HCT116 (cell line): ENCODE data around the gene KIF18A.

Source experiments
- CEBPB ChIP-seq: IDR thresholded peaks from 2 replicates; pipeline ENCODE4 v1.6.1; 2012; ENCODE audit warnings: low read depth
- CTCF ChIP-seq, 3 experiments: fragments of 200-600 bp in 1 of 3; sonication (generic) in 1 of 3; IDR thresholded peaks in 2 of 3; conservative IDR thresholded peaks in 1 of 3; 2 replicates each; pipeline ENCODE4 v1.5.1; 2012 to 2017; ENCODE audit warnings: low read depth in 2 of 3, low read length in 2 of 3, antibody characterized with exemption in 1 of 3, borderline replicate concordance in 1 of 3, control low read depth in 1 of 3, mild to moderate bottlenecking in 1 of 3, mixed read lengths in 1 of 3, mixed run types in 1 of 3, moderate library complexity in 1 of 3; ENCODE audit not compliant: insufficient read depth in 1 of 3
- EGR1 ChIP-seq: IDR thresholded peaks from 2 replicates; pipeline ENCODE4 v1.6.1; 2012; ENCODE audit warnings: low read depth
- ELF1 ChIP-seq: IDR thresholded peaks from 2 replicates; pipeline ENCODE4 v1.6.1; 2012; ENCODE audit warnings: low read depth, borderline replicate concordance
- EZH2 ChIP-seq: fragments of 200-600 bp; sonication (generic); IDR thresholded peaks from 2 replicates; pipeline ENCODE4 v1.6.1; 2017; ENCODE audit warnings: antibody characterized with exemption, mixed run types
- MAX ChIP-seq: IDR thresholded peaks from 2 replicates; pipeline ENCODE4 v1.6.1; 2012
- POLR2A ChIP-seq: IDR thresholded peaks from 2 replicates; pipeline ENCODE4 v1.7.0; 2011; ENCODE audit warnings: borderline replicate concordance; ENCODE audit not compliant: insufficient read depth, insufficient read length; ENCODE audit errors: extremely low read depth
- POLR2AphosphoS5 ChIP-seq: IDR thresholded peaks from 2 replicates; pipeline ENCODE4 v1.6.1; 2011; ENCODE audit warnings: mild to moderate bottlenecking, low read depth, low read length, moderate library complexity
- RAD21 ChIP-seq: IDR thresholded peaks from 2 replicates; pipeline ENCODE4 v1.6.1; 2012; ENCODE audit warnings: low read depth, mild to moderate bottlenecking
- SP1 ChIP-seq: IDR thresholded peaks from 2 replicates; pipeline ENCODE4 v1.6.1; 2012; ENCODE audit warnings: low read depth
- YY1 ChIP-seq: IDR thresholded peaks from 2 replicates; pipeline ENCODE4 v1.6.1; 2011; ENCODE audit warnings: low read length, low read depth, moderate library complexity, mild to moderate bottlenecking; ENCODE audit not compliant: insufficient replicate concordance; ENCODE audit errors: extremely low read depth
- ZBTB33 ChIP-seq: IDR thresholded peaks from 2 replicates; pipeline ENCODE4 v1.6.1; 2011; ENCODE audit warnings: mild to moderate bottlenecking, low read length, moderate library complexity; ENCODE audit not compliant: insufficient replicate concordance; ENCODE audit errors: extremely low read depth
- ZFX ChIP-seq: fragments of 450-650 bp; IDR thresholded peaks from 2 replicates; pipeline ENCODE4 v1.6.1; 2017
- TF ChIP-seq, protein P1 (sequence below): IDR thresholded peaks from 2 replicates; pipeline ENCODE4 v1.6.1; 2012; ENCODE audit warnings: low read depth

GRCh38 chr11:28153586-28153985 is 45.6 kb upstream of the KIF18A start:
- no peak for TF ChIP-seq ZBTB33
- TF ChIP-seq RAD21, result no peak
- no peak for TF ChIP-seq ELF1
- no peak for TF ChIP-seq EZH2
- TF ChIP-seq CTCF (IDR thresholded peaks at IDR 0.05 in 2 of 3, conservative IDR thresholded peaks at IDR 0.05 in 1 of 3; ENCODE audit: borderline replicate concordance in 1 of 3, insufficient read depth in 1 of 3, low read depth in 2 of 3, low read length in 2 of 3), result no peak
- no peak for TF ChIP-seq EGR1
- TF ChIP-seq POLR2AphosphoS5, result no peak
- TF ChIP-seq YY1, result no peak
- no peak for TF ChIP-seq POLR2A
- TF ChIP-seq SP1, result no peak
- no peak for TF ChIP-seq CEBPB
- no peak for TF ChIP-seq ZFX
- TF ChIP-seq MAX, result no peak
- TF ChIP-seq, protein P1, sequence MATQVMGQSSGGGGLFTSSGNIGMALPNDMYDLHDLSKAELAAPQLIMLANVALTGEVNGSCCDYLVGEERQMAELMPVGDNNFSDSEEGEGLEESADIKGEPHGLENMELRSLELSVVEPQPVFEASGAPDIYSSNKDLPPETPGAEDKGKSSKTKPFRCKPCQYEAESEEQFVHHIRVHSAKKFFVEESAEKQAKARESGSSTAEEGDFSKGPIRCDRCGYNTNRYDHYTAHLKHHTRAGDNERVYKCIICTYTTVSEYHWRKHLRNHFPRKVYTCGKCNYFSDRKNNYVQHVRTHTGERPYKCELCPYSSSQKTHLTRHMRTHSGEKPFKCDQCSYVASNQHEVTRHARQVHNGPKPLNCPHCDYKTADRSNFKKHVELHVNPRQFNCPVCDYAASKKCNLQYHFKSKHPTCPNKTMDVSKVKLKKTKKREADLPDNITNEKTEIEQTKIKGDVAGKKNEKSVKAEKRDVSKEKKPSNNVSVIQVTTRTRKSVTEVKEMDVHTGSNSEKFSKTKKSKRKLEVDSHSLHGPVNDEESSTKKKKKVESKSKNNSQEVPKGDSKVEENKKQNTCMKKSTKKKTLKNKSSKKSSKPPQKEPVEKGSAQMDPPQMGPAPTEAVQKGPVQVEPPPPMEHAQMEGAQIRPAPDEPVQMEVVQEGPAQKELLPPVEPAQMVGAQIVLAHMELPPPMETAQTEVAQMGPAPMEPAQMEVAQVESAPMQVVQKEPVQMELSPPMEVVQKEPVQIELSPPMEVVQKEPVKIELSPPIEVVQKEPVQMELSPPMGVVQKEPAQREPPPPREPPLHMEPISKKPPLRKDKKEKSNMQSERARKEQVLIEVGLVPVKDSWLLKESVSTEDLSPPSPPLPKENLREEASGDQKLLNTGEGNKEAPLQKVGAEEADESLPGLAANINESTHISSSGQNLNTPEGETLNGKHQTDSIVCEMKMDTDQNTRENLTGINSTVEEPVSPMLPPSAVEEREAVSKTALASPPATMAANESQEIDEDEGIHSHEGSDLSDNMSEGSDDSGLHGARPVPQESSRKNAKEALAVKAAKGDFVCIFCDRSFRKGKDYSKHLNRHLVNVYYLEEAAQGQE, result no peak
